Gastrocnemius medialis (tissue), 4 donors: ENCODE results near the gene KDM4B. TPM values are rescaled to one million over a fixed set of nuclear protein-coding genes. Genes with fewer than 3 reads are reported as not detected.
A peak's percentile ranks its signal among the peaks of the same experiment; 100 is the strongest.

Experiments
- ATAC-seq, 2 donors: fragments of 150-250 bp; one replicate each; pipeline ENCODE4 v1.9.1; 2016
- DNase-seq, 2 donors: peaks; one replicate each; pipeline ENCODE4 v3.0.0-alpha.2; 2019
- H3K27ac ChIP-seq, 4 donors: fragments of 200-600 bp; sonication (generic); 1 replicate in 1 of 4; 2 replicates in 3 of 4; pipeline ENCODE4 v1.5.1; 2016 to 2018; ENCODE audit warnings: mild to moderate bottlenecking in 2 of 4, moderate library complexity in 1 of 4
- H3K27me3 ChIP-seq, 3 donors: fragments of 200-600 bp; sonication (generic) in 2 of 3; 1 replicate in 1 of 3; 2 replicates in 2 of 3; pipeline versions ENCODE4 v1.5.1 to v1.6.0; 2016 to 2019; ENCODE audit warnings: mild to moderate bottlenecking in 1 of 3, moderate library complexity in 1 of 3
- H3K36me3 ChIP-seq, 2 donors: fragments of 200-600 bp; sonication (generic) in 1 of 2; one replicate each; pipeline ENCODE4 v1.5.1; 2017 to 2018
- H3K4me1 ChIP-seq, 2 donors: fragments of 200-600 bp; sonication (generic) in 1 of 2; one replicate each; pipeline ENCODE4 v1.5.1; 2016 to 2017; ENCODE audit warnings: mild to moderate bottlenecking in 2 of 2
- H3K4me3 ChIP-seq, 4 donors: fragments of 200-600 bp; sonication (generic) in 3 of 4; 1 replicate in 1 of 4; 2 replicates in 3 of 4; pipeline ENCODE4 v1.5.1; 2016 to 2019; ENCODE audit warnings: mild to moderate bottlenecking in 2 of 4
- H3K9me3 ChIP-seq, 3 donors: fragments of 200-600 bp; sonication (generic) in 2 of 3; 1 replicate in 1 of 3; 2 replicates in 2 of 3; pipeline ENCODE4 v1.5.1; 2016 to 2019
- CTCF ChIP-seq, 5 experiments: fragments of 450-650 bp in 3 of 5; fragments of 200-600 bp in 2 of 5; sonication (generic) in 2 of 5; IDR thresholded peaks in 4 of 5; conservative IDR thresholded peaks in 1 of 5; 1 replicate in 4 of 5; 2 replicates in 1 of 5; pipeline ENCODE4 v1.5.1; 2016 to 2019; ENCODE audit warnings: antibody characterized with exemption in 5 of 5, mild to moderate bottlenecking in 3 of 5, moderate library complexity in 3 of 5
- POLR2A ChIP-seq, 2 donors: fragments of 450-650 bp; IDR thresholded peaks; one replicate each; pipeline ENCODE4 v1.6.1; 2017; ENCODE audit warnings: antibody characterized with exemption in 2 of 2, mild to moderate bottlenecking in 2 of 2, moderate library complexity in 2 of 2
- in situ Hi-C, 4 donors: fragments of 200-750 bp; cut with MboI; loops; one replicate each; pipeline versions ENCODE4 v1.15.0 to v1.8.0; 2017; ENCODE audit warnings: low sequenced_read_pairs in 4 of 4
- intact Hi-C: fragments of 100-400 bp; cut with DNase I; formaldehyde crosslinking; loops from one replicate; pipeline ENCODE4 v1.15.1; 2023; ENCODE audit warnings: low total_unique reads
- total RNA-seq, 4 donors: library from RNA; depleted of rRNA; stranded (reverse); fragments of >200 nt; gene quantifications; one replicate each; pipeline versions ENCODE4 v1.1.0 to v1.2.3, GENCODE V29; 2016

KDM4B gene
- total RNA-seq, 4 donors from 2014 or later: 40.9 to 61.4 (median 46.4) TPM

- no peaks in the 10 kb centered on the region for H3K27me3 ChIP-seq
- in situ Hi-C loops (no loop called here), intact Hi-C loops (no loop called here)
- H3K9me3 ChIP-seq: no peaks in the 10 kb centered on the region
- ATAC-seq (no peak), DNase-seq (no peak)
- peaks cover 0 to 8% of the 10 kb centered on the region in 2 donors for H3K4me1 ChIP-seq
- H3K36me3 ChIP-seq: peaks cover 0 to 38% of the 10 kb centered on the region in 2 donors
- no peak for TF ChIP-seq CTCF (IDR thresholded peaks at IDR 0.05 in 4 of 5, conservative IDR thresholded peaks at IDR 0.05 in 1 of 5)
- no peak for TF ChIP-seq POLR2A (IDR thresholded peaks at IDR 0.05)
- H3K4me3 ChIP-seq: no peak overlapping the region
- peak overlapping the region in 2 of 4 donors; percentile 20 to 34 for H3K27ac ChIP-seq
These were observed 107.7 kb downstream of the KDM4B start for GRCh38 chr19:5076440-5077208.

GRCh38 chr19:5077209-5077515, 108.2 kb downstream of the KDM4B start:
- in situ Hi-C loops (no loop called here), intact Hi-C loops (no loop called here)
- DNase-seq (no peak), ATAC-seq (no peak)
- Histone ChIP-seq H3K4me1 (peaks cover 0 to 8% of the 10 kb centered on the region in 2 donors), H3K27me3 (no peaks in the 10 kb centered on the region), H3K36me3 (peaks cover 0 to 41% of the 10 kb centered on the region in 2 donors), H3K9me3 (no peaks in the 10 kb centered on the region), H3K4me3 (no peak overlapping the region), H3K27ac (peak overlapping the region in 1 of 4 donors; percentile 20)
- no peak for TF ChIP-seq CTCF (IDR thresholded peaks at IDR 0.05 in 4 of 5, conservative IDR thresholded peaks at IDR 0.05 in 1 of 5)
- no peak for TF ChIP-seq POLR2A (IDR thresholded peaks at IDR 0.05)

- DNase-seq: no peak
- H3K36me3 ChIP-seq: peaks cover 0 to 44% of the 10 kb centered on the region in 2 donors
These were observed 109.3 kb downstream of the KDM4B start for GRCh38 chr19:5078182-5078581.

GRCh38 chr19:5078666-5079065, 109.8 kb downstream of the KDM4B start:
- Histone ChIP-seq H3K4me1 (peaks cover 0 to 8% of the 10 kb centered on the region in 2 donors), H3K27me3 (no peaks in the 10 kb centered on the region), H3K4me3 (no peak overlapping the region), H3K27ac (no peak overlapping the region), H3K36me3 (peaks cover 0 to 46% of the 10 kb centered on the region in 2 donors), H3K9me3 (no peaks in the 10 kb centered on the region)
- TF ChIP-seq CTCF (IDR thresholded peaks at IDR 0.05 in 4 of 5, conservative IDR thresholded peaks at IDR 0.05 in 1 of 5) (no peak), POLR2A (IDR thresholded peaks at IDR 0.05) (no peak)
- ATAC-seq: no peak
- DNase-seq: no peak
- in situ Hi-C loops (no loop called here), intact Hi-C loops (no loop called here)

More at GRCh38 chr19:5078182-5078581, 109.3 kb downstream of the KDM4B start:
- no peak for TF ChIP-seq POLR2A (IDR thresholded peaks at IDR 0.05)
- TF ChIP-seq CTCF (IDR thresholded peaks at IDR 0.05 in 4 of 5, conservative IDR thresholded peaks at IDR 0.05 in 1 of 5): no peak
- Histone ChIP-seq H3K9me3 (no peaks in the 10 kb centered on the region), H3K27ac (no peak overlapping the region), H3K4me1 (peaks cover 0 to 8% of the 10 kb centered on the region in 2 donors), H3K4me3 (no peak overlapping the region), H3K27me3 (no peaks in the 10 kb centered on the region)
- intact Hi-C loops (no loop called here), in situ Hi-C loops (no loop called here)
- ATAC-seq: no peak
